OCI-LY3 (cell line): ENCODE measurements around the gene DNAI2.

Source experiments
- CTCF ChIP-seq: fragments of 200-600, 300-600 bp; sonication (generic); IDR thresholded peaks from 2 replicates; pipeline ENCODE4 v1.5.1; 2014; ENCODE audit warnings: antibody characterized with exemption, low read length, low read depth
- EZH2phosphoT487 ChIP-seq: fragments of 200-600 bp; shearing (Covaris generic); IDR thresholded peaks from 2 replicates; pipeline ENCODE4 v1.6.1; 2018; ENCODE audit warnings: antibody characterized with exemption, mixed run types, low read depth

- TF ChIP-seq CTCF (no peak), EZH2phosphoT487 (no peak)
Observed at GRCh38 chr17:74228306-74228978, 45.6 kb upstream of the DNAI2 start.
